OCI-LY3 (cell line): ENCODE results near the gene RPP14.

Experiments used
- CTCF ChIP-seq: fragments of 200-600, 300-600 bp; sonication (generic); IDR thresholded peaks from 2 replicates; pipeline ENCODE4 v1.5.1; 2014; ENCODE audit warnings: antibody characterized with exemption, low read length, low read depth
- EZH2phosphoT487 ChIP-seq: fragments of 200-600 bp; shearing (Covaris generic); IDR thresholded peaks from 2 replicates; pipeline ENCODE4 v1.6.1; 2018; ENCODE audit warnings: antibody characterized with exemption, mixed run types, low read depth

- no peak for TF ChIP-seq CTCF
- no peak for TF ChIP-seq EZH2phosphoT487
Observed at GRCh38 chr3:58358092-58358491, 52.0 kb downstream of the RPP14 start.
